ENCODE results near the gene PGA3. TPM values are rescaled to one million over a fixed set of nuclear protein-coding genes. Genes with fewer than 3 reads are reported as not detected.

The PGA3 gene
- polyA plus RNA-seq, 1 of the 3 experiments (the other 2 are of a cell fraction): not detected

GRCh38 chr11:61259363-61259762 lies 56.0 kb downstream of the PGA3 start:
- Histone ChIP-seq H2AFZ (ENCODE audit: low read depth) (no peak overlapping the region), H3K79me2 (ENCODE audit: insufficient read depth) (no peaks in the 10 kb centered on the region), H3K36me3 (replicated peaks in 1 of 2; ENCODE audit: control insufficient read depth in 1 of 2, insufficient read depth in 2 of 2, low read length in 1 of 2) (no peaks in the 10 kb centered on the region), H4K20me1 (ENCODE audit: insufficient read depth) (no peaks in the 10 kb centered on the region), H3K9ac (no peak overlapping the region), H3K4me3 (ENCODE audit: low read depth in 2 of 2, low read length in 1 of 2) (no peak overlapping the region), H3K4me1 (ENCODE audit: control insufficient read depth in 1 of 2, insufficient read depth in 2 of 2, low read depth in 1 of 2, low read length in 1 of 2) (no peaks in the 10 kb centered on the region), H3K9me3 (no peaks in the 10 kb centered on the region), H3K4me2 (no peak overlapping the region), H3K27me3 (ENCODE audit: insufficient read depth) (no peaks in the 10 kb centered on the region), H3K9me2 (no peaks in the 10 kb centered on the region), H3K27ac (ENCODE audit: low read depth in 2 of 2, low read length in 1 of 2) (no peak overlapping the region), H3F3A (replicated peaks; ENCODE audit: insufficient read depth) (no peaks in the 10 kb centered on the region)
- 82% methylated on average over 6 of the region's 6 CpGs for WGBS (ENCODE audit: low lambda C conversion rate)
- ChIA-PET POLR2A (no interaction called here), CTCF (no interaction called here)
- DNase-seq: no peak
- TF ChIP-seq FOXJ3 (CRISPR knock-in tag; IDR thresholded peaks at IDR 0.05) (no peak), TEAD4 (IDR thresholded peaks at IDR 0.05; ENCODE audit: borderline replicate concordance, insufficient read depth) (no peak), FOXM1 (IDR thresholded peaks at IDR 0.05; ENCODE audit: low read depth) (no peak), IRF3 (IDR thresholded peaks at IDR 0.05; ENCODE audit: low read depth, low read length) (no peak), TCF12 (IDR thresholded peaks at IDR 0.05) (no peak), GATA2 (CRISPR knock-in tag; IDR thresholded peaks at IDR 0.05) (no peak), TAF1 (IDR thresholded peaks at IDR 0.05; ENCODE audit: borderline replicate concordance, low read depth, low read length) (no peak), CTCF (IDR thresholded peaks at IDR 0.05) (no peak), SMC3 (IDR thresholded peaks at IDR 0.05; ENCODE audit: low read depth, low read length) (no peak), RFX5 (IDR thresholded peaks at IDR 0.05; ENCODE audit: low read length) (no peak), PBX3 (IDR thresholded peaks at IDR 0.05) (no peak), GABPA (IDR thresholded peaks at IDR 0.05; ENCODE audit: low read depth) (no peak), RXRA (IDR thresholded peaks at IDR 0.05; ENCODE audit: borderline replicate concordance, low read depth) (no peak), RAD21 (IDR thresholded peaks at IDR 0.05; ENCODE audit: low read length) (no peak), MXI1 (IDR thresholded peaks at IDR 0.05; ENCODE audit: low read depth, low read length) (no peak), MEF2A (IDR thresholded peaks at IDR 0.05; ENCODE audit: borderline replicate concordance, low read depth) (no peak), YY1 (IDR thresholded peaks at IDR 0.05; ENCODE audit: low read depth) (no peak), EP300 (IDR thresholded peaks at IDR 0.05; ENCODE audit: borderline replicate concordance in 1 of 2, low read depth in 1 of 2, low read length in 1 of 2) (no peak)

Other genes with a start within 250 kb of the PGA3 start
- not detected in 2 replicates for gene CD6, start 231.8 kb upstream of the PGA3 start, polyA plus RNA-seq (2012; rRNA removed)
- gene CD5, start 101.0 kb upstream of the PGA3 start, polyA plus RNA-seq (2012; rRNA removed): not detected in 2 replicates
- gene VPS37C, start 42.1 kb upstream of the PGA3 start, polyA plus RNA-seq (2012; rRNA removed): 11.7 and 15.2 TPM in 2 replicates
- gene PGA4, start 18.8 kb downstream of the PGA3 start, polyA plus RNA-seq (2012; rRNA removed): not detected in 2 replicates
- gene PGA5, start 37.7 kb downstream of the PGA3 start, polyA plus RNA-seq (2012; rRNA removed): 0.23 TPM in 1 of 2 replicates, not detected in the other
- 3.4 and 5.0 TPM in 2 replicates for gene VWCE, start 91.8 kb downstream of the PGA3 start, polyA plus RNA-seq (2012; rRNA removed)
- 170 and 224 TPM in 2 replicates for gene DDB1, start 129.6 kb downstream of the PGA3 start, polyA plus RNA-seq (2012; rRNA removed)
- gene TKFC, start 129.7 kb downstream of the PGA3 start, polyA plus RNA-seq (2012; rRNA removed): 71.0 and 72.0 TPM in 2 replicates
- gene CYB561A3, start 158.4 kb downstream of the PGA3 start, polyA plus RNA-seq (2012; rRNA removed): 70.0 and 76.4 TPM in 2 replicates
- gene TMEM138, start 158.9 kb downstream of the PGA3 start, polyA plus RNA-seq (2012; rRNA removed): 82.2 and 129 TPM in 2 replicates
- gene TMEM216, start 189.1 kb downstream of the PGA3 start, polyA plus RNA-seq (2012; rRNA removed): 16.8 and 20.6 TPM in 2 replicates
- 44.0 and 49.4 TPM in 2 replicates for gene CPSF7, start 226.5 kb downstream of the PGA3 start, polyA plus RNA-seq (2012; rRNA removed)
- 81.7 and 116 TPM in 2 replicates for gene SDHAF2, start 226.6 kb downstream of the PGA3 start, polyA plus RNA-seq (2012; rRNA removed)